Lung (tissue), 12 donors: ENCODE measurements around the gene CFB. TPM values are rescaled to one million over a fixed set of nuclear protein-coding genes. Genes with fewer than 3 reads are reported as not detected.
A peak's percentile ranks its signal among the peaks of the same experiment; 100 is the strongest.

Experiments used
- ATAC-seq: fragments of 200-7000 bp; cut with Tn5 transposase; one replicate; pipeline ENCODE4 v1.9.1; 2020; ENCODE audit warnings: moderate number of reproducible peaks; ENCODE audit not compliant: insufficient read depth, low FRiP score
- DNase-seq, 3 donors: peaks; one replicate each; pipeline ENCODE4 v3.0.0-alpha.2; 2013 to 2017
- H3K27ac ChIP-seq, 2 donors: one replicate each; pipeline ENCODE4 v1.5.1; 2013; ENCODE audit warnings: mild to moderate bottlenecking in 2 of 2, moderate library complexity in 2 of 2, control low read depth in 1 of 2, inconsistent platforms in 1 of 2, low read depth in 1 of 2, low read length in 1 of 2
- H3K27me3 ChIP-seq, 3 donors: one replicate each; pipeline ENCODE4 v1.5.1; 2013; ENCODE audit warnings: low read length in 2 of 3; ENCODE audit not compliant: control insufficient read depth in 3 of 3, insufficient read depth in 3 of 3
- H3K36me3 ChIP-seq, 4 donors: one replicate each; pipeline ENCODE4 v1.5.1; 2013; ENCODE audit warnings: low read length in 4 of 4, mild to moderate bottlenecking in 1 of 4, moderate library complexity in 1 of 4; ENCODE audit not compliant: control insufficient read depth in 4 of 4, insufficient read depth in 4 of 4
- H3K4me1 ChIP-seq, 5 donors: one replicate each; pipeline ENCODE4 v1.5.1; 2013; ENCODE audit warnings: low read length in 5 of 5, mild to moderate bottlenecking in 2 of 5, moderate library complexity in 1 of 5; ENCODE audit not compliant: control insufficient read depth in 5 of 5, insufficient read depth in 5 of 5
- H3K4me3 ChIP-seq: one replicate; pipeline ENCODE4 v1.5.1; 2013; ENCODE audit warnings: mild to moderate bottlenecking, control low read depth, moderate library complexity
- H3K9ac ChIP-seq, 2 donors: one replicate each; pipeline ENCODE4 v1.5.1; 2013; ENCODE audit warnings: low read length in 2 of 2, control low read depth in 1 of 2; ENCODE audit not compliant: insufficient read depth in 1 of 2
- H3K9me3 ChIP-seq, 4 donors: one replicate each; pipeline ENCODE4 v1.5.1; 2013; ENCODE audit warnings: low read length in 3 of 4, mild to moderate bottlenecking in 1 of 4, moderate library complexity in 1 of 4; ENCODE audit not compliant: control insufficient read depth in 4 of 4, insufficient read depth in 3 of 4
- CTCF ChIP-seq: IDR thresholded peaks from 2 replicates; pipeline ENCODE4 v1.5.1; 2012; ENCODE audit warnings: mild to moderate bottlenecking; ENCODE audit errors: control extremely low read depth, extremely low read depth
- WGBS, 2 donors: extraction: QIAGEN DNeasy Blood & Tissue Kit; methylation state at CpG; one replicate each; pipeline ENCODE4 v1.1.7; 2013; 5-methylcytosine and 5-hydroxymethylcytosine counted together
- polyA plus RNA-seq, 2 donors: library from polyadenylated mRNA; stranded (reverse); fragments of 200-250 nt; gene quantifications; one replicate each; pipeline ENCODE4 v1.2.1, GENCODE V29; 2013
- total RNA-seq, 2 donors: library from RNA; depleted of rRNA in 1 of 2; stranded (reverse); fragments of >200 nt in 1 of 2; gene quantifications; one replicate each; pipeline ENCODE4 v1.2.1, GENCODE V29; 2014 to 2021
- donor health status: control.
- donor health status: control.
- donor health status: Bipolar disorder and iron deficiency.
- donor health status: healthy.
- donor health status: DM: yes; HTN: yes; CAD: no.

Gene CFB
- total and polyA plus RNA-seq, 4 donors, result 173 to 297 (median 234) TPM

- Histone ChIP-seq H3K36me3 (peaks cover 0 to 16% (median 11%) of the 10 kb centered on the region in 4 donors), H3K4me1 (peaks cover 0 to 39% (median 9%) of the 10 kb centered on the region in 5 donors), H3K9ac (peak within 1 kb of the TSS; percentile 31 to 84), H3K9me3 (no peaks in the 10 kb centered on the region), H3K27me3 (no peaks in the 10 kb centered on the region), H3K27ac (peak within 1 kb of the TSS; percentile 67 to 72), H3K4me3 (peak within 1 kb of the TSS; percentile 78)
- WGBS, 2 donors, result 0 to 1% methylated on average over 39 to 49 of the region's 49 CpGs
- peak; percentile 70 for ATAC-seq
- TF ChIP-seq CTCF, result no peak
- peak; percentile 89 to 92 (median 90) for DNase-seq
Observed at GRCh38 chr6:31897612-31898382, 48.1 kb upstream of the CFB start, which contains the start of gene EHMT2. Gene EHMT2, minus strand, starts transcription at chr6:31897698. Its CDS starts 21 bp downstream, at chr6:31897677.

- H3K27ac ChIP-seq, result peak overlapping the region; percentile 57 to 59
- H3K36me3 ChIP-seq, result peaks cover 0 to 9% (median 7%) of the 10 kb centered on the region in 4 donors
- H3K4me3 ChIP-seq, result peak overlapping the region; percentile 78
- TF ChIP-seq CTCF, result no peak
- no peaks in the 10 kb centered on the region for H3K27me3 ChIP-seq
- peaks cover 0 to 42% (median 9%) of the 10 kb centered on the region in 5 donors for H3K4me1 ChIP-seq
- peak overlapping the region; percentile 31 to 84 for H3K9ac ChIP-seq
- WGBS, 2 donors, result 16 to 20% methylated on average over 8 of the region's 8 CpGs
- DNase-seq, result peak in 2 of 3 donors; percentile 58 to 65
- no peak for ATAC-seq
- H3K9me3 ChIP-seq, result no peaks in the 10 kb centered on the region
Observed at GRCh38 chr6:31898383-31899011, 47.4 kb upstream of the CFB start.

GRCh38 chr6:31899215-31899614, 46.7 kb upstream of the CFB start:
- Histone ChIP-seq H3K27me3 (no peaks in the 10 kb centered on the region), H3K9ac (no peak overlapping the region), H3K4me1 (peaks cover 0 to 42% (median 9%) of the 10 kb centered on the region in 5 donors), H3K4me3 (no peak overlapping the region), H3K36me3 (peaks cover 0 to 8% (median 7%) of the 10 kb centered on the region in 4 donors), H3K27ac (no peak overlapping the region), H3K9me3 (no peaks in the 10 kb centered on the region)
- DNase-seq (no peak), ATAC-seq (no peak)
- TF ChIP-seq CTCF, result no peak
- 28 to 61% methylated on average over 5 of the region's 5 CpGs for WGBS, 2 donors
